NOMO-1 (cell line): ENCODE measurements around the gene DAB2IP.
"Not testable (repeated sequence)": the region's sequence is repeated elsewhere in the genome, so short reads cannot be mapped to it uniquely, and the experiment has no call there.

ENCODE experiments used
- DNase-seq, 2 experiments: peaks; one replicate each; lab custom pipeline; 2025; ENCODE audit not compliant: unreplicated experiment in 2 of 2; lab: John Stamatoyannopoulos, UW

DAB2IP gene

GRCh38 chr9:121642758-121643157 is 8.7 kb upstream of the DAB2IP start:
- DNase-seq, result no peak

GRCh38 chr9:121643473-121643872 is 8.0 kb upstream of the DAB2IP start:
- DNase-seq, result no peak

DNA sequence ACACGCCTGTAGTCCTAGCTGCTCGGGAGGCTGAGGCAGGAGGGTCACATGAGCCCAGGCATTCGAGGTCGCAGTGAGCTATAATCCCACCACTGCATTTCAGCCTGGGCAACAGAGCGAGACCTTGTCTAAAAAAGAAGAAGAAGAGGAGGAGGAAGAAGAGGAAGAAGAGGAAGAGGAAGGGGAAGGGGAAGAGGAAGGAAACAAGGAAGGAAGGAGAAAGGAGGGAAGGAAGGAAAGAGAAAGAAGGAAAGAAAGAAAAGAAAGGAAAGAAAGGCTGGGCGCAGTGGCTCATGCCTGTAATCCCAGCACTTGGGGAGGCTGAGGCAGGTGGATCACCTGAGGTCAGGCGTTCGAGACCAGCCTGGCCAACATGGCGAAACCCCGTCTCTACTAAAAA is 7.4 kb upstream of the DAB2IP start:
- not testable (repeated sequence) for DNase-seq

DNA sequence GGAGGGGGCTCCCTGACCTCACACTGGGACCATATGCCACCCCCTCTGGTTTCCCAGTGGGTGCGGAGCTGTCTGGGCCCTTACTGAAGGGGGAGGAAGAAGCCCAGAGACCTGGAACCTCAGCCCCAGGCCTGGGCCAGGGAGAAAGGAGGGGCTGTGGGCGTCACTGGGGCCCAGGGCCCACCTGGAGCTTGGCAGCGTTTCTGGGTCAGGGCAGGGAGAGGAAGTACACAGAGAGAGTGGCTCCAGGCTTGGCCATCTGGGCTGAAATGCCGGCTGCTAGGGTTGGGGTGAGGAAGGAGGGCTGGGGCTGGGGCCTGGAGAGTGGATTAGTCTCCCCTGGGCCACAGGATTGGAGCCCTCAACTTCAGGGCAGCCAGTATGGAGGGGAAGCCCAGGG is 6.4 kb upstream of the DAB2IP start:
- peak in 1 of 2 experiments; percentile 13 for DNase-seq

DNA sequence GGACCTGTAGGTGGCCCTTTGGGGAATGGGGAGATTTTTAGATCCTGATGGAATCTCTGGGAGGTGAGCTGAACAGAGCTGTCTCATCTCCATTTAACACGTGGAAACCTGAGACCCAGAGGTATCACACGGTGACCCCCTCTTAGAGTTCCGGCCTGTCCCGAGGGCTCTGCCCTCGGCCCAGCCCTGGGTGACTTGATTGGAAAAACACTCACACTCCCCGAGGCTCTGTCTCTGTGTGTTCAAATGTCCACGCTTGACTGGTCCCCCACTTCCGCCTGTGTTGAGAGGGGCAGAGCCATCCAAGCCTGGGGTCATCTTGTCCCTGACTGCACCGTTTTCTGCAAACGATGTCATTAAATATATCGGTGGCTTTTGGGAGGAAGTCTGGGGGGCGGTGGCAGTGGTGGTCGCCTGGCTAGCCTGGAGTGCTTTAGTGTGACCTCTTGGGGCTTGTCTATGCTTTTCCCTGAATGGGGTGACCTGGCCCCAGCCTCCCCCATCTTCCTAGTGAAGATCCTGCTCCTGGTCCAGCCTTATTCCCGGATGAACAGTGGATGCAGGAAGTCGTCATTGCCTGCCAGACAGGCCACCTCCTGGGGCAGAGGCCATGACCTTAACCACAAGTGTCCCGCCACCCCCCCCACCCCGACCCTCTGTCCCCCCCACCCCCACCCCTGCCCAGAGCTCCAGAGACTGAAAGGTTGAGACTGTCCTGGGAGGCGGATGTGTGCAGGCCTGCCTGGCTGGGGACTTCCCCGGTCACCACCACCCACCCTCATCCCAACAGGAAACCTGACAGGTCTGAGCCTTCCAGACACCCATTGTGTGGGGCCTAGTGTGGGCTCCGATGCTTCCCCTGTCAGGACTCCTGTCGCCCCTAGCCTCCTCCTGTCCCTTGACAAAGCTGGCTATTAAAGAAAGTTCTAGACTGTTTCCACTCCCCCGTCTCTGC is 5.3 kb upstream of the DAB2IP start:
- DNase-seq, result no peak

DNA sequence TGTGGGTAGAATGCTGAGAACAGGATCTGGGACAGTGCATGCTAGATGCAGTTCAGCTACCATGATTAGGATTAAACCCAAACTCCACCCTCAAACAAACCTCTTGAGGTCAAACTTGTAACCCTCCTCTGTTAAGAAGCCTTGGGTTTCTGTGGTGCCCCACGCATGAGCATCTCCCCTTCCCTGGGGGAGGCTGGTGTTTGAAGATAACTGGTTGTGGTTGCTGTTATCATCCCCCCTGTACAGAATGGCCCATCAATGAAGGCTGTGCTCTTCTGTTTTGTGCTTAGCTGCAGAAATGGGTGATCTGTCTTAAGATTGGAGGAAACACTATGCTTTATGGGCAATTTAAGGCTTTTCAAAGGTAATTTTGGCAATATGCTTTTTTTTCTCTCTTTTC is 4.4 kb upstream of the DAB2IP start:
- no peak for DNase-seq

- no peak for DNase-seq
These were observed 3.3 kb upstream of the DAB2IP start for GRCh38 chr9:121648172-121648571.

- DNase-seq, result no peak
These were observed 2.6 kb upstream of the DAB2IP start for GRCh38 chr9:121648799-121649198.

DNA sequence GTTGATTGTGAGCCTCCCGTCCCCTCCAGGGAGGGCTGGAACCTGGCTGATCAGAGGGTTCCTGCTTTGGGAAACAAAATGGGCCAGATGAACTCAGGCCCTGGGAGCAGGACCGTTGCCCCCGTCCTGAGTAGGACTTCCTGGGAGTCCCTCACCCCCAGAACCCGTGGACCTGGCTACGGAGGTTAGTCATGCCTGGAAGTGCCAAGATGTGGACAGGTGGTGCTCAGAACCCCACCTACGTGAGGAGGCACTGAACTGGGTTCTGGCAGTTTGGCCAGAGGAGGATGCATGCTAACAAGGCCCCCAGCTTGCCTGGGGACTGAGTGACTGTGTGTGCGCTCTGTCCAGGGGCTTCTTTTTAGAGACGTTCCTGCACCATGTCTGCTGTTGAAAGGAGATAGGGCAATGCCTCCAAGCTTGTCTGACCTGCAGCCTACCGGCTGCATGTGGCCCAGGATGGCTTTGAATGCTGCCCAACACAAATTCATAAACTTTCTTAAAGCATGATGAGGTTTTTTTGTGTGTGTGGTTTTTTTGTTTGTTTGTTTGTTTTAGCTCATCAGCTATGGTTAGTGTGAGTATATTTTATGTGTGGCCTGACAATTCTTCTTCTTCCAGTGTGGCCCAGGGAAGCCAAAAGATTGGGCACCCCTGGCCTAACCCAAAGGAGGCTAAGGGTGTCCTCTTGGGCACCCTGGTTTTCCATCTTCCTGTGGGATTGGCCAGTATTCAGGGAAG is 1.8 kb upstream of the DAB2IP start:
- DNase-seq, result no peak

- DNase-seq, result peak; percentile 27 to 50
These were observed 1.0 kb upstream of the DAB2IP start for GRCh38 chr9:121650217-121651007.

- DNase-seq, result no peak
These were observed 483 bp upstream of the DAB2IP start for GRCh38 chr9:121651008-121651294.

DNA sequence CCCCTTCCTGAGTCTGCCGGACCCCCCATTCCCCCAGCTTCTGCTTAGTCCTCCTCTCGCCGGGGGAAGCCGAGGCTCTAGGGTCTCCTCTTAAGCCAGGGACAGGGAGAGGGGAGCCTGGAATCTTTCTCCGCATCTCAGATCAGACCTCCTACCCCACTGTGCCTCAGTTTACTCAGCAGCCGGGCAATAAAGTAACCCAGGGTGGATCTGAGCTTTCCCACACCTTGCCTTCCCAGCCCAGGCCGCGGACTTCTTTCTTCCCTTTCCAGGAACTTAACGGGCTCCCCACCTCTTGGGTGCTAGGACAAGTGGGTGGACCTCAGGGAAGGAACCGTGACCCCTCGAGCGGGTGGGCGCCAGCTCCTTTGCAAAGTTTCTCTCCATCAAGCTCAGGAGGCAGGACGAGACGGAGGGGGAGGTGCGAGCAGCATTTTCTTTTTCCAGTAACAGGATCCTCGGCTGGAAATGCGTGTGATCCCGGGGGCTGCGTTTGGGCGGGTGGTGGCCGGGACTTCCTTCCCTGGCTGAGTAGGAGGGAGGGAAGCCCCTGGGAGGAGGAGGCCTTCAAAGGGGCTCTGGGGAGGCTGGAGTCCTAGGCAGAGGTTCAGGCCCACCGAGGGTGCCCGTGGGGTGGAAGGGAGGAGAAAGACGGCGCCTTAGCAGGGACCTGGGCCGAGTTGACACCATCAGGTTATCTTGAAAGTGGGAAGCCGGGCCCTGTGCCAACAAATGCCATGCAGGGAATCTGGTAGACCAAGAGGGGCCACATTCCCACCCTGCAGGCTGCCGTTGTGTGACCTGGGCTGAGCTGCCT is 795 bp downstream of the DAB2IP start:
- no peak for DNase-seq

DNA sequence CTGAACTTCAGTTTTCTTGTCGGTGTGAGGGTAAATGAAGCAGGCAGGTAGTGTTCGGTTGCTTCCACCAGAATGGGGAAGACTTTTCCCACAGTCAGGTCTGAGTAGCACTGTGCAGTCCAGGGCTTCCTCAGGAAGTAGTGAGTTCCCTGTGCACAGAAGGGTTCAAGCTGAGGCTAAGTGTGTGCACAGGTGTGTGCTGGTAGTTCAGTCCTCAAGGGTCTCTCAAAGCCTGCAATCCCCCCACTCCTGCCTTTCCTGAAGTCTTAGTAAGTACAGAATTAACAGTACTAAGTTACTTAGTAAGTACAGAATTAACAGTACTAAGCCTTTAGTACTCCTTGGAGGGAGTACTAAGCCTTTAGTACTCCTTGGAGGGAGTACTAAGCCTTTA is 1.4 kb downstream of the DAB2IP start:
- no peak for DNase-seq

- DNase-seq, result no peak
These were observed 3.2 kb downstream of the DAB2IP start for GRCh38 chr9:121654499-121655140.

- no peak for DNase-seq
These were observed 3.9 kb downstream of the DAB2IP start for GRCh38 chr9:121655231-121655755.

DNA sequence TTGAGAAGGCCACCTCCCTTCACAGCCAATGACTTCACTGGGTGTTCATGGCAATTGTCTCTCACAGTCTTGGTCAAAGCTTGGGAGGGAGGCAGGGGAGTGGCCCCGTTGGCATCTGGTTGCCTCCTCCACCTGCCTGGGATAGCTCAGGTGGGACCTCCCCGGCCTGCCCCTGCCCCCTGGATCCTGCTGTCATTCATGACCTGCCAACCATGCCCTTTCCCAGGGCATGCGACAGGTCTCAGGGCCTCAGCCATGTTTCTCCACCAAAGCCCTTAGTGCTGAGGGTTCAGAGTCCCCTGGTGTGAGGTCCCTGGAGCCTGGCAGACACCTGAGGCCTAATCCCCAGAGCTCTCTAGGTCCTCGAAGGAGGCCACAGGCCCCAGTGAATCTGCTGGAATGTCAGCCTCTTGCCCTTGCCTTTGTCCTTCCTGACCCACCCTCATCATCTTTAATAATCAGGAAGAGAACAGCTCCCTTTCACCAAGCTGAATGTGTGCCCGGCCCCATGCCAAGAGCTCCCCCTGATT is 5.6 kb downstream of the DAB2IP start:
- no peak for DNase-seq

GRCh38 chr9:121658166-121658565 is 6.7 kb downstream of the DAB2IP start:
- DNase-seq, result no peak

DNA sequence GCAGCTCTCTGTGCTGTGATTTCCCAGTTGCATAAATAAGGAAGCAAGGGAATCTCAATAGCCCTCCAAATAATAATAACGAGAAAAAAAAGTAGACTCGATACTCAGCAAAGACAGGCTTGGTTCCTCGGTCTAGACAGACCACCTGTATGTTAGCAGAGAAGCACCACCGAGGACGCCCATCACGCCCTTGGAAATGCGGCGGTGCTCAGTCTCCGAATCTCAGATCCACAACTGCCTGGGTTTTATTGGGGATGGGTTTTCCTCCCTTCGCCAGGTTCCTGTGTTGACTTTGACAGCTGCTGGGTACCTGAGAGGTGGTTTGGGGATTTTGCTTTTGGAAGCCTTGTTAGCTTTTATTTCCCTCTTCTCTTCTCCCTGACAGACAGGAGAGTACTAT is 7.2 kb downstream of the DAB2IP start:
- no peak for DNase-seq

DNA sequence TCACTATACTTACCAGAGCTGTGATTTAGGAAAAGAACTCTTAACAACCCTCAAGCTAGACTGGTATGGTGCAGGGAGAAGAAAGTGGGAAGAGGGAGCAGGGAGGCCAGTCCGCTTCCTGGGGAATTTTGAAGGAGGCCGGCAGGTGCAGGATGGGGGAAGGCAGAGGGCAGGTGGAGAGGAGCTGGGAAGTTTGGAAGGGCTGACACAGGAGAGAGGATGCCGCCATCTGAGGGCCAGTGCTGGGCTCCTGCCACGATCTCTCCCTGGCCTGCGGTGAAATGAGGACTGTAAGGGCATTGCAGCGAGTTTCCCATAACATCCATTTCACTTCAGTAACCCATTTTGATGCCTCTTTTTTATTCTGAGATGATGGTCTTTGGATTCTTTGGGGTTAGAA is 8.9 kb downstream of the DAB2IP start:
- DNase-seq, result no peak

- DNase-seq, result no peak
These were observed 9.4 kb downstream of the DAB2IP start for GRCh38 chr9:121660876-121661275.
